Measurements from ENCODE around the gene ITGB6. TPM values are rescaled to one million over a fixed set of nuclear protein-coding genes. Genes with fewer than 3 reads are reported as not detected.
"Not testable (repeated sequence)": the region's sequence is repeated elsewhere in the genome, so short reads cannot be mapped to it uniquely, and the experiment has no call there.

ITGB6 gene
- polyA plus RNA-seq, 10 donors, result 31.8 to 71.6 (median 44.8) TPM

DNA sequence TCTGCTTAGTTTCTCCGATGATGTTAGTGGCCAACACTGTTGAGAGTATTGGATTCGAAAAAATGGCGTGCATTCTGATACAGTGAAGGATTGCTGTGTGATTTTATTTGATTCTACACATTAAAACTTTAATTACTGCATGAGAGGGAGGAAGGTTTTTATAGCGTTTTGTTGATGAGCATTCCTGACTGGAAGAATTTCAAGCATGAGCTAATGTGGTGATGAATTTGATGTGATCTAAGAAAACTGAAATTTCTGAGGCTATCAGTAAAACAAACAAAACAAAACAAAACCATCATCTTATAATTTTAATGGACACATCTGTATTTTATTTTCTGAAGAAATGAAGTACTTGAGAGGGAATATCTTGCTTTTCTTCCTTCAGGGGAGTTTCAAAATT is 59.6 kb downstream of the ITGB6 start:
- no peak for DNase-seq

DNA sequence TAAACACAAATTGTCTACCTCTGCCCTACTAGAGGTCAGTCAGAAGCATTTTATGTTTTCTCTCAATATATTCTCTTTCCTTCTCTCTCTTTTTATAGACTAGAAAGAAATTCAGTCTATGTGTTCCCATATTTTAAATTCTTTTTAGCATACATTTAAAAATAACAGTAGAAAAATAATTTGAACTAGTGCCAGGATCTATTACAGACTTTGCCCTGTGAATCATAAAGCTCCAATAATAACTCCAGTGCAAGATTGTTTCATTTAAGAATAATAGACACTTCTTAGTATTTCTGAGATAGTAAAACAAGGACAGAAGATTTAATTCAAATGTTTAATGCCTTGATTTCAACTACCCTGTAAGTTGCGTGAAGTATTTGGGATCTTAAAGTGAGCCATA is 60.1 kb downstream of the ITGB6 start:
- no peak for DNase-seq

DNA sequence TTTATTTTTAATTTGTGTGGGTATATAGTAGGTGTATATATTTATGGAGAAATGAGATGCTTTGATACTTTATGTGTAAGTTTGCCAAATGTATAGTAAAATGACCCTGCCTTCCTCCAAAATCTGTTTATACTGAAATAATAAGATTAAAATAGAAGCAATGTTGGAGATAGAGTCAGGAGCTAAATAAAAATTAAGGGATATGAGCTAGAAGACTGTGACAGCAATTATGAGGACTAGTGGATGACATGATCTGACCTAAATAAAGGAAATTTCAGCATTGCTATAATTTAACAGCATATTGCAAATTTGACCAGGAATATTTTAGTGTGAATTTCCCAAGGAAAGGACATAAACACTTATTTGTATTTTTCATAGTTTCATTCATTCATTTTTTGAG is 60.7 kb downstream of the ITGB6 start:
- no peak for DNase-seq

DNA sequence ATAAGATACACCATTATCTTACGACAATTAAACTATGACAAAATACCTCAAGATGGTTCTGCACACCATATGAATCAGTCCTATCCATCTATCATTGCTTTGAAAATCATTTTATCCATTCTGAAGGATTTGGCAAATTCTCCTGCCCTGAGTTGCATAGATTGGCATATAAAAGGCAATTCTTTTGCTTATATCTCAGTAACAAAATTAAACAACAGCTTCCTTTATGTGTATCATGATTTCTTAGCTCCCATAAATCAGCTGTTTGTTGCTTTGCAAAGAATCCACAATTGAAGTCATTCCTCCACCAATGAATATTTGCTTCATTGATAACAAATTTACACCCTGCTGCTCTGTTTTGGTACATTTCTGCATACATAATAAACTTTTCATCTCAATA is 61.7 kb downstream of the ITGB6 start:
- DNase-seq, result no peak

GRCh38 chr2:160137464-160137863 is 62.6 kb downstream of the ITGB6 start:
- DNase-seq, result no peak

GRCh38 chr2:160132761-160133160 is 67.3 kb downstream of the ITGB6 start:
- DNase-seq, result no peak

DNA sequence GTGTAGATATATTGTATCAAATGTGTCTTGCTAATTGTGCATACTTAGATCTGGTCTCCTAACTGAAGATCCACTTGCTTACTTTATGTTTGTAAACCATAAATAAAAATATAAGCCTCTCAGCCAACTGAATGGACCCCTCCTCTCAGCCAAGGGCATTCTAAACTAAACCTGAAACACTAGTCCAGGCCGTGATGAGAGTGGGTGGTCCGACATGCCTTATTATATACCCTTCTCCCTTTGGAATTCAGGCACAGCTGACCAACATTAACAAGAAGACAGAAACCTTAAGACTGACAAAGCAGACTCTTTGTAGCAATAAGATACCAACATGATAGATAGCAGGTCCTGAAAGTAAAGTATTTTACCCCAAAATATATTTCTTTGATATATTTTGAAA is 73.3 kb downstream of the ITGB6 start:
- no peak for DNase-seq

DNA sequence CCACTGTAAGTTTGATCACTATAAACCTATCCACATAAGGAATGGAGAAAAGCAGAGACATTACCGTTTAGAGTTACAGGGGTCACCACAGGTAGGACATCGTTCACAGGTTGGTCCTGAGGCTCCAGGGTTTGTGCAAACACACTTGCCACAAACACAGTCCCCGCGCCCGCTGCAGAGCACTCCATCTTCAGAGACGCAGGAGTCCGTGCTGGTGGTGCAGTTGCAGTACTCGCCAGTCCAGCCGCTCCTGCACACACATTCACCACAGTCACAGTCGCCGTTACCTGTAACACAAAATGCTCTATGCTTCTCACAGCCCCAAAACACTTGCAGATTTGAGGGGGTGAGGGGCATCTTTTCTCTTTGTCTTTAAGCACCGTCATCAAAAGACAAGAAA is 73.8 kb downstream of the ITGB6 start:
- no peak for DNase-seq

DNA sequence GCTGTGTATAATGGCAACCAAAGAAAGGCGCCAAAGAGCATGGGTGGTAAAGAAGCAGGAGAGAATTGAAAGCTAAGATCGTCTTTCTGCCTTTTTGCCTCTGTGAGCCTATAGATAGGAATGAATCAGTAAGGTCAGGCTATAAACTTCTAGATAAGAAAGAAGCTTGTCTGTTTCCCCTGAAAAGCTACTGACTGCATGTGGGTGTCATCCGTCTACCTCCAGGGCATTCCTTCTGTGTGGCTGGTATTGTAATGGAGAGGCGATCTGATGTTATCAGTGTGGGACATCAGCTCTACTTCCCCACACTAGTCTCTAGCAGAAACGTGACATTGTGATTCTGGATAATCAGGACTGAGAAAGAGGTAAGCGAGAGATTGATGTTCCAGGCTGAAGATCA is 74.2 kb downstream of the ITGB6 start:
- no peak for DNase-seq

DNA sequence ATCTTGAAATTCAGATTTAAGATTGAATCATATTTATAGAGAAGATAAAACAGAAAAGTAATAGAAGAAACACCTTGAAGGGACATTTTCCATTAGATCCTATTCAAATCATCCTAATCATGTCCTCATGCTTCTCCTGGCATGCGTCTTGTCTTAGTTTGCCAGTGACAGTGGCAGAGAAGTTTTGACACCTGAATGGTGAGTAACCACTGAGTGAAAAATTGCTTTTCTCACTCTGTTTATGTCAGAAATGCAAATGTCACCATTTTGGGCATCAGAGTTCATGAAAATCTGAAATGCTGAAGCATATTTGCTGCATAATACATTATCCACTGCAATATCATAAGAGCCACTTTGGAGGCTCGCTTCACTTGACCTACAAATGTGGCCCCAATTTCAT is 74.7 kb downstream of the ITGB6 start:
- no peak for DNase-seq

- DNase-seq, result no peak
Observed at GRCh38 chr2:160124571-160124970, 75.5 kb downstream of the ITGB6 start.

DNA sequence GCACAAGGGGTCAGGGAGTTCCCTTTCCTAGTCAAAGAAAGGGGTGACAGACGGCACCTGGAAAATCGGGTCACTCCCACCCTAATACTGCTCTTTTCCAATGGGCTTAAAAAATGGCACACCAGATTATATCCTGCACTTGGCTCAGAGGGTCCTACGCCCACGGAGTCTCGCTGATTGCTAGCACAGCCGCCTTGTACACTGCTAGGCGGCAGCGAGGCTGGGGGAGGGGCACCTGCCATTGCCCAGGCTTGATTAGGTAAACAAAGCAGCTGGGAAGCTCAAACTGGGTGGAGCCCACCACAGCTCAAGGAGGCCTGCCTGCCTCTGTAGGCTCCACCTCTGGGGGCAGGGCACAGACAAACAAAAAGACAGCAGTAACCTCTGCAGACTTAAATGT is 85.4 kb downstream of the ITGB6 start:
- not testable (repeated sequence) for DNase-seq

DNA sequence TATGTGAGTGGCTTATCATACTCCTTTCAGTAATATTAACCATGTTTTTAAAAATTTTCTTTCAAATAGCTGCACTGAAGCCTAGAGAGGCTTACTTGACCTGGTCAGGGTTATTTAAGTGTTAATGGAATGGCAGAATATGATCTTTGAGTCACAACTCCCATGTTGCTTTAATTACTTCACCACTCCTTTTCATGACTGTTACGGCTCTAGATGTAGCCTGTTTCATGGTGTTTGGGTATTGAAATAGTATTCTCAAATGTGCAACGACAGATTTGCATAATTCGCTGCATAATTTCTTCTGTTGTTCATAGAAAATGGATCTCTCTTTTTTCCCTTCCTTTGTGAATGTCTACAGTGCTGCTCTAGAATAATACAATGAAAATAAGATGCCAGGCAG is 86.1 kb downstream of the ITGB6 start:
- DNase-seq, result no peak

GRCh38 chr2:160111951-160112798 is 87.9 kb downstream of the ITGB6 start:
- no peak for DNase-seq

- no peak for DNase-seq
Observed at GRCh38 chr2:160110674-160111239, 89.3 kb downstream of the ITGB6 start.

GRCh38 chr2:160109939-160110673 is 90.0 kb downstream of the ITGB6 start:
- DNase-seq, result peak; percentile 69 to 80 (median 72)

- DNase-seq, result no peak
Observed at GRCh38 chr2:160109243-160109642, 90.8 kb downstream of the ITGB6 start.

GRCh38 chr2:160108646-160109045 is 91.4 kb downstream of the ITGB6 start:
- no peak for DNase-seq

GRCh38 chr2:160105366-160105765 is 94.7 kb downstream of the ITGB6 start:
- no peak for DNase-seq

DNA sequence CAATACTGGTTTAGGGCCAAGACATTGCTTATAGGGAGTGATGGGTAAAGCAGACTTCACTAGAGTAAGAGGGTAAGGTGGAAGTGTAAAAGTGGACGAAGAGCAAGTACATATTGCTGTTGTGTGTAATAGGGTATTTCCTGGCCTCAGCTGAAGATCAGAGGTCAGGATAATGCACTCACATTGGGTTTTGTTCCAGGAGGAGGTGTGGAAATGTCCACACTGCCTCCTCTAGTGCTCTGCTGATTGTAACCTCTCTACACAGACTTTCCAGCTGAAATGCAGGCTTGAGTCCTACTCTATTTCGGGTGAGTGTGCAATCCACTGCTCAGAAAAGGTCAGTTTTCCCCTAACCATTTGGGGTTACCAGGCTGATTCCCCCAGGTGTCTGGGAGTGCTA is 96.0 kb downstream of the ITGB6 start:
- no peak for DNase-seq

DNA sequence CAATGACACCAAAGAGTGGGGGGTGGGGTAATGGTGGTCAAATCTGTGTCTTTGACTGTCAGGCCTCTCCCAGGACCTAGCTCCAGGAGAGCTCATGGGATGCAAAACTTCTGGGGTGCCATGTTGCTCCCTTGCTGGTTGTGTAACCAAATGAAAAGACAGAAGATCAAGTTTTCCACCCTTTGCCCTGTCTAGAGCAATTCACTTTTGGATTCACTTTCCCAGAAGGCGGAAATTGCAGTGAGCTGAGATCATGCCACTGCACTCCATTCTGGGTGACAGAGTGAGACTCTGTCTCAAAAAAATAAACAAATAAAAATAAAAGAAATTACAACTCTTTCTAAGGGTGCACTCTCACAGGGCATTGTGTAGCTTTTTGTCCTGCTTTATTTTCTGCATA is 102.7 kb downstream of the ITGB6 start:
- no peak for DNase-seq

DNA sequence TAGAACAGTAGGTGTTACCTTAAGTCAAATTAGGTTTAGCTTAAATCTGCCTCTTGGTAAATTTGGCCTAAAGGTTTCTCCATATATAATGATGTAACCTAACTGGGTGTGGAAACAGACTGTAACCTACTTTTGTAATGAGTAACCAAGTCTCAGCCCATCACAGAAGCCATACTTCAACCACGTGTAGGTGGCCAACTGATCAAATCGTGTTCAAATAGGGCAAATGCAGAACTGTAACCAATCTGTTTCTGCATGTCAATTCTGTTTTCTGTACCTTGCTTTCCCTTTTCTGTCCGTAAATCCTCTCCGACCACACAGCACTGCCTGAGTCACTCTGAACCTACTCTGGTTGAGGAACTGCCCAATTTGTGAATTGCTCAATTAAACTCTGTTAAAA is 103.7 kb downstream of the ITGB6 start:
- no peak for DNase-seq

DNA sequence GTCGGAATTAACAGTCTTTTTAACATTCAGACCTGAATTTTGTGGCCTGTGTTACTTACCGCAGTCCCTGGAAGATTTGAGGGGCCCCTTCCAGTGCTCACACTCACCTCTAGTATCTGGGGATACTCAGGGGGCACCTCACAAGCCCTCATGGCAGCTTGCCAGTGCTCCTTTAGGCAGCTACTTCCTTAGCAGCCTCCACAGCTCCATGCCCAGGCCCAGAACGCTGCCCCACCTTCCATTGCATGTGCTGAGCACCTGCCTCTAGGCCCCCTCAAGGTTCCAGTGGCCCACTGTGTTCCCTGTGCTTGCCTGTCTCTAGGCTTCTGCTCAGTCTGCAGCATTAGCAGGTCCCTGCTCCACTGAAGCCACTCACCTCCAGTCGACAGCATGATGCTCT is 107.6 kb downstream of the ITGB6 start:
- no peak for DNase-seq
